Naive thymus-derived CD4-positive, alpha-beta T cell (primary cell): ENCODE data around the gene EXOSC2. TPM values are rescaled to one million over a fixed set of nuclear protein-coding genes. Genes with fewer than 3 reads are reported as not detected.

ENCODE experiments used
- ATAC-seq: fragments of 150-1000 bp; cut with Tn5 transposase; 2 replicates; pipeline ENCODE4 v1.10.0; 2021; ENCODE audit warnings: mild to moderate bottlenecking, moderate library complexity
- CTCF ChIA-PET: fragments of 350-600 bp; sonication (Branson Sonifier 250); formaldehyde crosslinking; loops from one replicate; lab custom pipeline; 2021; ENCODE audit warnings: antibody characterized with exemption; lab: Charles Lee
- POLR2A ChIA-PET: fragments of 350-600 bp; sonication (Branson Sonifier 250); formaldehyde crosslinking; loops from one replicate; lab custom pipeline; 2021; ENCODE audit warnings: antibody characterized with exemption, inconsistent platforms; lab: Charles Lee
- DNase-seq, 9 donors: peaks; one replicate each; pipeline versions ENCODE4 v3.0.0 to v3.0.0-alpha.2; 2020 to 2022; ENCODE audit warnings: mixed read lengths in 1 of 9
- H3K27ac ChIP-seq: one replicate; pipeline ENCODE4 v1.7.0; 2013; ENCODE audit warnings: mild to moderate bottlenecking, low read depth, low read length, moderate library complexity
- H3K27me3 ChIP-seq, 2 donors: one replicate each; pipeline ENCODE4 v1.7.0; 2013; ENCODE audit warnings: low read length in 2 of 2, mild to moderate bottlenecking in 2 of 2, moderate library complexity in 2 of 2; ENCODE audit not compliant: control insufficient read depth in 2 of 2, insufficient read depth in 2 of 2
- H3K36me3 ChIP-seq, 3 experiments: 1 replicate in 2 of 3; 2 replicates in 1 of 3; pipeline ENCODE4 v1.7.0; 2013; ENCODE audit warnings: low read length in 3 of 3, mild to moderate bottlenecking in 3 of 3, moderate library complexity in 1 of 3; ENCODE audit not compliant: insufficient read depth in 3 of 3, control insufficient read depth in 2 of 3
- H3K4me1 ChIP-seq, 2 donors: one replicate each; pipeline ENCODE4 v1.7.0; 2013; ENCODE audit warnings: low read length in 2 of 2, mild to moderate bottlenecking in 2 of 2, moderate library complexity in 1 of 2; ENCODE audit not compliant: control insufficient read depth in 2 of 2, insufficient read depth in 2 of 2
- H3K4me3 ChIP-seq: 2 replicates; pipeline ENCODE4 v1.7.0; 2013; ENCODE audit warnings: mild to moderate bottlenecking, low read length
- H3K9me3 ChIP-seq, 3 experiments: 1 replicate in 2 of 3; 2 replicates in 1 of 3; pipeline ENCODE4 v1.7.0; 2013; ENCODE audit warnings: low read length in 3 of 3; ENCODE audit not compliant: control insufficient read depth in 2 of 3
- H3K27ac Mint-ChIP-seq, 9 donors: one replicate each; pipeline ENCODE4 v1.8.0; 2020 to 2022; ENCODE audit warnings: mixed read lengths in 9 of 9, mild to moderate bottlenecking in 8 of 9, moderate library complexity in 5 of 9, inconsistent platforms in 2 of 9
- H3K27me3 Mint-ChIP-seq, 5 donors: one replicate each; pipeline ENCODE4 v1.8.0; 2021 to 2022; ENCODE audit warnings: mixed read lengths in 5 of 5, mild to moderate bottlenecking in 1 of 5
- H3K36me3 Mint-ChIP-seq, 5 donors: one replicate each; pipeline ENCODE4 v1.8.0; 2020 to 2022; ENCODE audit warnings: mixed read lengths in 5 of 5, mild to moderate bottlenecking in 3 of 5, inconsistent platforms in 1 of 5
- H3K4me1 Mint-ChIP-seq, 7 donors: one replicate each; pipeline ENCODE4 v1.8.0; 2020 to 2022; ENCODE audit warnings: mixed read lengths in 7 of 7, mild to moderate bottlenecking in 3 of 7, inconsistent platforms in 1 of 7
- H3K4me3 Mint-ChIP-seq, 10 donors: one replicate each; pipeline ENCODE4 v1.8.0; 2020 to 2022; ENCODE audit warnings: mild to moderate bottlenecking in 10 of 10, mixed read lengths in 10 of 10, moderate library complexity in 6 of 10, inconsistent platforms in 2 of 10
- H3K9me3 Mint-ChIP-seq, 11 donors: one replicate each; pipeline ENCODE4 v1.8.0; 2020 to 2022; ENCODE audit warnings: mixed read lengths in 11 of 11, mild to moderate bottlenecking in 4 of 11, inconsistent platforms in 1 of 11, moderate library complexity in 1 of 11
- intact Hi-C, 2 donors: fragments of 100-400 bp; cut with micrococcal nuclease; formaldehyde crosslinking; loops; one replicate each; pipeline ENCODE4 v1.15.1; 2023
- polyA plus RNA-seq, 2 donors: library from polyadenylated mRNA; unstranded; fragments of 300-500 nt; fragmentation: Illumina TruSeq; gene quantifications; one replicate each; pipeline ENCODE4 v1.2.3, GENCODE V29; 2021
- total RNA-seq, 6 experiments: library from RNA in 5 of 6; stranded (reverse) in 5 of 6; gene quantifications; 1 replicate in 5 of 6; 2 replicates in 1 of 6; pipeline ENCODE4 v1.2.3 and lab custom pipeline; 2021 to 2026

EXOSC2 gene
- total and polyA plus RNA-seq, 7 experiments from 2014 or later, result 31.4 to 60.7 (median 57.3) TPM

- H3K27ac Mint-ChIP-seq, result no peak overlapping the region
- H3K27ac ChIP-seq, result no peak overlapping the region
- DNase-seq (no peak), ATAC-seq (no peak)
- H3K27me3 ChIP-seq, result no peaks in the 10 kb centered on the region
- no peak overlapping the region for H3K4me3 Mint-ChIP-seq
- H3K4me1 ChIP-seq, result no peaks in the 10 kb centered on the region
- intact Hi-C loops, result no loop called here
- CTCF ChIA-PET, result no interaction called here
- peaks cover 0 to 9% (median 0%) of the 10 kb centered on the region in 5 donors for H3K36me3 Mint-ChIP-seq
- no peaks in the 10 kb centered on the region for H3K27me3 Mint-ChIP-seq
- H3K4me3 ChIP-seq, result no peak overlapping the region
- H3K9me3 Mint-ChIP-seq, result peaks cover 0 to 2% (median 0%) of the 10 kb centered on the region in 11 donors
- H3K36me3 ChIP-seq, result no peaks in the 10 kb centered on the region
- H3K4me1 Mint-ChIP-seq, result peaks cover 0 to 17% (median 9%) of the 10 kb centered on the region in 7 donors
- no peaks in the 10 kb centered on the region for H3K9me3 ChIP-seq
- POLR2A ChIA-PET, result no interaction called here
Observed at GRCh38 chr9:130745829-130746228, 52.2 kb downstream of the EXOSC2 start.

- no peak overlapping the region for H3K27ac ChIP-seq
- intact Hi-C loops, result no loop called here
- no peak for ATAC-seq
Observed at GRCh38 chr9:130746434-130747212, 53.0 kb downstream of the EXOSC2 start.

GRCh38 chr9:130751631-130752355, 58.2 kb downstream of the EXOSC2 start:
- peaks cover 0 to 23% (median 19%) of the 10 kb centered on the region in 7 donors for H3K4me1 Mint-ChIP-seq
- no peaks in the 10 kb centered on the region for H3K27me3 ChIP-seq
- ChIA-PET POLR2A (no interaction called here), CTCF (no interaction called here)
- H3K36me3 Mint-ChIP-seq, result peaks cover 0 to 3% (median 0%) of the 10 kb centered on the region in 5 donors
- no peaks in the 10 kb centered on the region for H3K9me3 ChIP-seq
- no peak overlapping the region for H3K27ac Mint-ChIP-seq
- DNase-seq, result no peak
- ATAC-seq, result no peak
- H3K36me3 ChIP-seq, result peaks cover 0 to 5% (median 0%) of the 10 kb centered on the region in 3 experiments
- H3K4me3 ChIP-seq, result no peak overlapping the region
- no peaks in the 10 kb centered on the region for H3K9me3 Mint-ChIP-seq
- H3K4me3 Mint-ChIP-seq, result no peak overlapping the region
- intact Hi-C loops, result no loop called here
- no peak overlapping the region for H3K27ac ChIP-seq
- no peaks in the 10 kb centered on the region for H3K27me3 Mint-ChIP-seq
- no peaks in the 10 kb centered on the region for H3K4me1 ChIP-seq

More at GRCh38 chr9:130746434-130747212, 53.0 kb downstream of the EXOSC2 start:
- no peaks in the 10 kb centered on the region for H3K9me3 ChIP-seq
- H3K9me3 Mint-ChIP-seq, result peaks cover 0 to 2% (median 0%) of the 10 kb centered on the region in 11 donors
- peaks cover 0 to 17% (median 8%) of the 10 kb centered on the region in 7 donors for H3K4me1 Mint-ChIP-seq
- H3K4me3 Mint-ChIP-seq, result no peak overlapping the region
- H3K27me3 ChIP-seq, result no peaks in the 10 kb centered on the region
- no peaks in the 10 kb centered on the region for H3K4me1 ChIP-seq
- no peak for DNase-seq
- no peak overlapping the region for H3K27ac Mint-ChIP-seq
- ChIA-PET CTCF (no interaction called here), POLR2A (no interaction called here)
- no peaks in the 10 kb centered on the region for H3K27me3 Mint-ChIP-seq
- H3K36me3 ChIP-seq, result peaks cover 0 to 3% (median 0%) of the 10 kb centered on the region in 3 experiments
- no peak overlapping the region for H3K4me3 ChIP-seq
- peaks cover 0 to 7% (median 0%) of the 10 kb centered on the region in 5 donors for H3K36me3 Mint-ChIP-seq

Other genes with a start within 250 kb of the EXOSC2 start
- gene ASS1, start 248.8 kb upstream of the EXOSC2 start, total RNA-seq, result 1 to 10 TPM in 1 of 5 experiments, under 1 TPM in 1, not detected in 3; 0.50 to 5.8 TPM
- not detected for gene ASS1, start 248.8 kb upstream of the EXOSC2 start, polyA plus RNA-seq
- gene FUBP3, start 114.2 kb upstream of the EXOSC2 start, total RNA-seq, result 10 to 100 TPM; 34.3 to 49.6 (median 40.5) TPM
- gene FUBP3, start 114.2 kb upstream of the EXOSC2 start, polyA plus RNA-seq, result 10 to 100 TPM; 30.0 to 37.3 TPM
- not detected for gene PRDM12, start 29.2 kb upstream of the EXOSC2 start, total RNA-seq
- gene PRDM12, start 29.2 kb upstream of the EXOSC2 start, polyA plus RNA-seq, result under 1 TPM in 1 of 2 donors, not detected in 1; 0.07 TPM
- 10 to 100 TPM; 32.1 to 41.0 (median 39.5) TPM for gene ABL1, start 141.5 kb downstream of the EXOSC2 start, total RNA-seq
- 10 to 100 TPM in 1 of 2 donors, 1 to 10 TPM in 1; 8.4 to 15.8 TPM for gene ABL1, start 141.5 kb downstream of the EXOSC2 start, polyA plus RNA-seq
- not detected for gene QRFP, start 203.0 kb downstream of the EXOSC2 start, total RNA-seq
- not detected for gene QRFP, start 203.0 kb downstream of the EXOSC2 start, polyA plus RNA-seq
- not detected for gene FIBCD1, start 245.5 kb downstream of the EXOSC2 start, total RNA-seq
- not detected for gene FIBCD1, start 245.5 kb downstream of the EXOSC2 start, polyA plus RNA-seq